GM23248 (cell line): ENCODE measurements around the gene TMEM190.

Experiments used
- EZH2 ChIP-seq: fragments of 200-600 bp; sonication (generic); IDR thresholded peaks from 2 replicates; pipeline ENCODE4 v1.6.1; 2018; ENCODE audit warnings: antibody characterized with exemption, mild to moderate bottlenecking; ENCODE audit not compliant: insufficient read depth, poor library complexity, severe bottlenecking
- EZH2phosphoT487 ChIP-seq: fragments of 200-600 bp; sonication (generic); IDR thresholded peaks from 2 replicates; pipeline ENCODE4 v1.6.1; 2018; ENCODE audit warnings: antibody characterized with exemption, moderate library complexity, mild to moderate bottlenecking, low read depth; ENCODE audit not compliant: insufficient read depth

DNA sequence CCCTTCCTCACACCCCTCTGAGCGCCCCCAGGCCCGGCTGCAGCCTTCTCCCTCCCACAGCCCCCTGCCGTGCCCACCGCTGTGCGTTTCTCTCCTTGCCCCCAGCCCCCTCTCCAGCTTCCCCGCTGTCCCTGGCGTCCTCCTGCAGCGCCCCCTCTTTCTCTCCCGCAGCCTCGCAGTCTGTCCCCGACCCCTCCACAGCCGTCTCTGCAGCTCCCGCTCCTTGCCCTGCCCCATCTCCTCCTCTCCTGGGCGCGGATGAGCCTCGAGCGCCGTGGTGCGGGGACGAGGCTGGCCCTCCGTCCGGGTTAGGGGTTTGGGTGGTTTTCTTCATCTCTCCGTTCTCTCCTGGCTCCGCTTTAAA, 35.9 kb upstream of the TMEM190 start:
- TF ChIP-seq EZH2 (no peak), EZH2phosphoT487 (no peak)
